Muscle layer of colon (tissue), 2 donors: Measurements from ENCODE around the gene CLIC4.
"Not testable (repeated sequence)": the region's sequence is repeated elsewhere in the genome, so short reads cannot be mapped to it uniquely, and the experiment has no call there.

ENCODE experiments used
- H3K27ac ChIP-seq: one replicate; pipeline ENCODE4 v1.7.0; 2013; ENCODE audit warnings: low read depth, mild to moderate bottlenecking, low read length, moderate library complexity
- H3K27me3 ChIP-seq, 2 donors: one replicate each; pipeline ENCODE4 v1.7.0; 2013; ENCODE audit warnings: low read length in 2 of 2, mild to moderate bottlenecking in 2 of 2; ENCODE audit not compliant: insufficient read depth in 2 of 2, control insufficient read depth in 1 of 2
- H3K36me3 ChIP-seq: one replicate; pipeline ENCODE4 v1.7.0; 2013; ENCODE audit warnings: mild to moderate bottlenecking, low read length; ENCODE audit not compliant: insufficient read depth
- H3K4me1 ChIP-seq: one replicate; pipeline ENCODE4 v1.7.0; 2013; ENCODE audit warnings: mild to moderate bottlenecking, low read length; ENCODE audit not compliant: insufficient read depth
- H3K4me3 ChIP-seq, 2 donors: one replicate each; pipeline ENCODE4 v1.7.0; 2013; ENCODE audit warnings: low read length in 2 of 2, low read depth in 1 of 2, mild to moderate bottlenecking in 1 of 2, moderate library complexity in 1 of 2
- H3K9ac ChIP-seq: one replicate; pipeline ENCODE4 v1.7.0; 2013; ENCODE audit warnings: low read length
- H3K9me3 ChIP-seq: one replicate; pipeline ENCODE4 v1.7.0; 2013; ENCODE audit warnings: mild to moderate bottlenecking, low read length
- donor health status: abdominal sarcoma.
- donor health status: Adenocarcinoma of cecum.

CLIC4 gene

GRCh38 chr1:24878775-24879742 is 133.8 kb downstream of the CLIC4 start:
- Histone ChIP-seq H3K36me3 (no peaks in the 10 kb centered on the region), H3K27ac (no peak overlapping the region), H3K9ac (no peak overlapping the region), H3K9me3 (no peaks in the 10 kb centered on the region), H3K4me1 (no peaks in the 10 kb centered on the region), H3K4me3 (no peak overlapping the region), H3K27me3 (no peaks in the 10 kb centered on the region)

- Histone ChIP-seq H3K9ac (no peak overlapping the region), H3K27ac (no peak overlapping the region), H3K9me3 (no peaks in the 10 kb centered on the region), H3K4me3 (no peak overlapping the region), H3K36me3 (no peaks in the 10 kb centered on the region), H3K27me3 (no peaks in the 10 kb centered on the region), H3K4me1 (no peaks in the 10 kb centered on the region)
These were observed 135.8 kb downstream of the CLIC4 start for GRCh38 chr1:24881034-24881433.

GRCh38 chr1:24884751-24885150 is 139.5 kb downstream of the CLIC4 start:
- H3K4me3 ChIP-seq: no peak overlapping the region
- no peaks in the 10 kb centered on the region for H3K4me1 ChIP-seq
- H3K9ac ChIP-seq: no peak overlapping the region
- H3K36me3 ChIP-seq: no peaks in the 10 kb centered on the region
- H3K27me3 ChIP-seq: no peaks in the 10 kb centered on the region
- H3K27ac ChIP-seq: no peak overlapping the region
- no peaks in the 10 kb centered on the region for H3K9me3 ChIP-seq

GRCh38 chr1:24886241-24886640 is 141.0 kb downstream of the CLIC4 start:
- Histone ChIP-seq H3K36me3 (no peaks in the 10 kb centered on the region), H3K4me3 (no peak overlapping the region)

GRCh38 chr1:24888061-24888970 is 143.1 kb downstream of the CLIC4 start:
- H3K27me3 ChIP-seq: no peaks in the 10 kb centered on the region
- no peaks in the 10 kb centered on the region for H3K4me1 ChIP-seq
- H3K9ac ChIP-seq: no peak overlapping the region
- no peaks in the 10 kb centered on the region for H3K9me3 ChIP-seq
- no peak overlapping the region for H3K4me3 ChIP-seq
- no peaks in the 10 kb centered on the region for H3K36me3 ChIP-seq
- no peak overlapping the region for H3K27ac ChIP-seq

More at GRCh38 chr1:24886241-24886640, 141.0 kb downstream of the CLIC4 start:
- no peaks in the 10 kb centered on the region for H3K27me3 ChIP-seq
- no peak overlapping the region for H3K9ac ChIP-seq
- no peak overlapping the region for H3K27ac ChIP-seq
- H3K4me1 ChIP-seq: no peaks in the 10 kb centered on the region
- no peaks in the 10 kb centered on the region for H3K9me3 ChIP-seq

GRCh38 chr1:24888971-24889676 is 143.9 kb downstream of the CLIC4 start:
- Histone ChIP-seq H3K36me3 (no peaks in the 10 kb centered on the region), H3K4me3 (no peak overlapping the region), H3K27me3 (no peaks in the 10 kb centered on the region), H3K9ac (no peak overlapping the region), H3K4me1 (no peaks in the 10 kb centered on the region), H3K9me3 (no peaks in the 10 kb centered on the region), H3K27ac (no peak overlapping the region)

GRCh38 chr1:24890887-24891286 is 145.6 kb downstream of the CLIC4 start:
- Histone ChIP-seq H3K4me3 (no peak overlapping the region), H3K27me3 (no peaks in the 10 kb centered on the region), H3K27ac (no peak overlapping the region), H3K9ac (no peak overlapping the region), H3K36me3 (no peaks in the 10 kb centered on the region), H3K4me1 (no peaks in the 10 kb centered on the region), H3K9me3 (no peaks in the 10 kb centered on the region)

- H3K9me3 ChIP-seq, H3K9ac ChIP-seq, H3K27ac ChIP-seq, H3K27me3 ChIP-seq, H3K4me3 ChIP-seq, H3K36me3 ChIP-seq, H3K4me1 ChIP-seq: not testable (repeated sequence)
These were observed 146.1 kb downstream of the CLIC4 start for GRCh38 chr1:24891367-24891766.

GRCh38 chr1:24892188-24893153 is 147.2 kb downstream of the CLIC4 start:
- Histone ChIP-seq H3K4me1 (no peaks in the 10 kb centered on the region), H3K4me3 (no peak overlapping the region), H3K27me3 (peaks cover 0 to 5% of the 10 kb centered on the region in 2 donors), H3K9me3 (no peaks in the 10 kb centered on the region), H3K36me3 (no peaks in the 10 kb centered on the region), H3K9ac (no peak overlapping the region), H3K27ac (no peak overlapping the region)

GRCh38 chr1:24893431-24893830 is 148.2 kb downstream of the CLIC4 start:
- H3K36me3 ChIP-seq: no peaks in the 10 kb centered on the region
- no peaks in the 10 kb centered on the region for H3K4me1 ChIP-seq
- no peak overlapping the region for H3K27ac ChIP-seq
- peaks cover 0 to 5% of the 10 kb centered on the region in 2 donors for H3K27me3 ChIP-seq
- H3K4me3 ChIP-seq: no peak overlapping the region
- H3K9ac ChIP-seq: no peak overlapping the region
- no peaks in the 10 kb centered on the region for H3K9me3 ChIP-seq
